Stimulated activated CD4-positive, alpha-beta T cell treated with anti-CD3 and anti-CD28 coated beads, Interleukin-4, amount 100 ng/mL, for 48 hours (primary cell): ENCODE results near the gene POLA1.

ENCODE experiments used
- DNase-seq, 2 donors: peaks; one replicate each; pipeline ENCODE4 v3.0.0-alpha.2; 2020; ENCODE audit warnings: low read depth in 2 of 2

Gene POLA1

DNA sequence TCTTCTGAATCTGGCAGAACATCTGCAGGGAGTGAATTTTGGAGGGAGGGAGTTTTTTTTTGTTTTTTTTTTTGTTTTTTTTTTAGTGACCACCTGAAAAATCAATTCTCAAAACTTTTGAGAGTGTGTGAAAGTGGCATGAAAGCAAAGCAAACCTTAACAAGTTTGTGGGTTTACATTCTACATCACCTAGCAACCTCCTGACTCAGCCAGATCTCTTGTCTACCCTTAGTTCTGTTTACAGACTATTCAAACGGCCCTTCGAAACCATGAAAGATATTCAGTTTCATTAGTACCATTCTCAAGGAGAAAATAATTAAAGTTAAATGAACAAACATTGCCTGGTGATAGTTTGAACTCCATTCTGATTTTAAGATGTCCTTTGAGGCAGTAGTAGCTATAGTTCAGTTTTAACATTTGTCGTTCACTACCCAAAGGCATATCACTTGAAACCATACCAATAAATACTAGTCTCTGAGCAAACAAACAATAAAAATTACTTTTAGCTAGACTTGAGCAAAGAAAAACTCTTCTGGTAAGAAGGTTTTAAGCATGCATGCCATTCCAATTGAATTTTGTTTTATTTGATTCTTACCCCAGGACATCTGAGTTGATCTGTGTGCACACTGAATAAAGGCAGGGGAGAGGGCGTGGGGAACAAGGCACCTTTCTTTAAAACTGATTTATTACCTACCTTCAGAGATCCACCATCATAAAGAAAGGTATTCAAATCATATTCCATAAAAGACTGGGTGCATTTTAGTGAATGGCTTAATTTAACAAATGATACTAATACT, 184.3 kb downstream of the POLA1 start:
- DNase-seq: no peak

DNA sequence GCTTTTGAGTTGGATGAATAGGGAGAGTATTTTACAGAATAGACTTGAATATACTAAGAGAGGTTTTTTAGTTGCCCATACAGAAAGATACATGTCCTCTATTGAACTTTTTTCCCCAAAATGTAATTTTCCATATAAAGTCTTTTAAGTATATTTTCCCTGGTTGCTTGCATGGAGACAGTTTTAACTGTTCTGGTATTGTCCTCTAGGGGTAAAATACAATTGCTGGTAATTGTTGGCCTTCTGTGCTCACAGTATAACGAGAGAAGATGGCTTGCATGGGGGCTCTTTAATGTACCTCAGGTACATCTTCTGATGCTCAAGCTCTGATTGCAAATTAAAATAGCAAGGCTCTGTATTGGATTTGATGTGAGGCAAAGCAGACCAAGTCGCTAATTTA, 186.0 kb downstream of the POLA1 start:
- no peak for DNase-seq

DNA sequence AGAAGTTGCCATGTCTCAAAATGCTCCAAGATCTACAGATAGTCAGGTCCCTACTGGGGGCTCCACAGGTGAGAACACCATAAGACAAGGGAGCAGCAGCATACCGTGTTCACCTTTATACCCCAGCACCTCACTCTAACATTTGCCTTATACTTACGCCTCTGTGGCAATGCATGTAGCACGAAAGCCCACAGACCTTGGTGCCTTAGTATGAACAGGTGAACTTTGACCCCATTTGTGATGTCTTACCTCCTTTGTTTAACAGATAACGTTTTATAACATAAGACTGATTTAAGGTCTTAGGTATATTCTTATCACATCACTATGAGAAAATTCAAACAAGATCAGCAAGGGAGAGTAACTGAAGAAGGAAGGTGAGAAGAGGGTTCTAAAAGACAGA, 193.2 kb downstream of the POLA1 start:
- DNase-seq: no peak

DNA sequence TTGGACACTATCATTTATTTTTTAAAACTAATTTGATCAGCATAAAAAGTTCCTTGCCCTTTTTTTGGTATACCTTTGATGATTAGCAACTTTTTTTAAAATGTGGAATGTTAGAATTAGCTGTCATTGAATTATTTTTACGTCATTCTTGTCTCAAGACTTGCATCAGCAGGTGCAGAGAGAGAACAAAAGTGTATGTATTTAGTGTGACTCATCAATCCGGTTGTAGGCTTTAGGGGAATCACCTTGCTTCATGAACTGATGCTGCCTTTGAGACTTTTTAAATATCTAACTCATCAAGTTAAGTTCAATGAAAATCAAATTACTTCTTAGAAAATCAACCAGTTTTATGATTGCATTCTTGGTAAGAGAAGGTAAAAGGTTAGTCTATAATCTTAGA, 197.0 kb downstream of the POLA1 start:
- DNase-seq: no peak

DNA sequence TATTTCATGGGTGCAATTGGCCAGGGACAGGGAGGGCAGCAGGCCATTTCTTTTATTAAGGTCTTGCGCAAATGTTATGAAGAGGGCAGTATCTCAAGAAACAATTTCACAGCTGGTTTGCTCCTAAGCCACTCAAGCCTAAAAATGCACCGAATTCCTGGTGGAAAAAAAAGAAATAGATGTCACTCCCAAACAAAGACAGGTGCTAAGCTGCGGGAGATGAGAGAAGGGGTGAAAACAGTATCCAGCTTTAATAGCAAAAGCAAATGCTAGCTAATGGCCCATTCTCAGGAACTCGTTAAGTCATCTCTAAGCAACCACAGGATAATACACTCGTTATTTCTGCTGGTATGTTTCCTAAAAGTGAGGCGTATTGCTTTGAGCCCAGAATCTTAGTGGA, 205.7 kb downstream of the POLA1 start:
- no peak for DNase-seq

DNA sequence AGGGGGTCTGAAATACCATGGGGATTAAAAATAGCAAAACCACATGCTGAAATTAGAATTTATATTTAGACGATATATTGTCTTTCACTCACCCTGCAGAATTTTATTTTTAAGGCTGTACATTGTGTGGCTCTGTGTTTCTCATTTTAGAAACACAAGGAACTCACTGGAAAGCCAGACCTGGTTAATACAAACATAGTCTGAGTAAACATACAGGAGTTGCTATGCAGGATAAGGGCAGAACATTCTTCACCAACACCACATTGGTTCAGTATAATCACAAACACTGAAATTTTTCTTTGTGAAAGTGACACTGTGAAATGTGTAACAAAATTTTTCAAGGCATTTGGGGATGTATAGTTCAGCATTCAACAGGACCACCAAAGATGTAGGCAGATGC, 206.5 kb downstream of the POLA1 start:
- DNase-seq: no peak

DNA sequence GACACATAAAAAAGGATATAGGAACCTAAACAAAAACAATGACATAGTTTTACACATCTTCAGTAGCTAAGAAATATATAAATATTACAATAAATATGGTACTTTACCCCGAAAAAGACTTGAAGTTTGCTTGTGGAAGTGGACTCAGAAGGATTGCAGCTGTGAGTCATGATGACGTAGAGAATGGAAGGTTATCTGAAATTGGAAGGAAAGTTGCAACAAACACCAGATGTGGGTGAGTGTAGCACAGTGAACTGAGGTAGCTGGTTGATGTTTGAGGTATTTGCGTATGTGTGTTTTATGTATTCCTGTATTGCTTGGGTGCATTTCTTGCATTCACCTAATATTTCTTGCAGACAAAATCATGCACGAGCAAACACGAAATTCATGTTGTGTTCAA, 209.1 kb downstream of the POLA1 start:
- no peak for DNase-seq

DNA sequence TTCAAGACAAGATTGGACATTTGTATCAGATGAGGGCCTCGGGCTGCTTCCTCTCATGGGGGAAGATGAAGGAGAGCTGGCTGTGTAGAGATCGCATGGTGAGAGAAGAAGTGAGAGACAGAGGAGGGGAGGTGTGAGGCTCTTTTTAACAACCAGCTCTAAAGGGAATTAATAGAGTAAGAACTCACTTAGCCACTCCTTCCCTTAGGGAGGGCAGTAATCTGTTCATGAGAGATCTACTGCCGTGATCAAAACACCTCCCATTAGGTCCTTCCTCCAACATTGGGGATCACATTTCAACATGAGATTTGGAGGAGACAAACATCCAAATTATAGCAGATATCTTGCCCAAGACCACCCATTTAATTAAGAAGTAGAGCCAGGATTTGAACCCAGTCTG, 225.0 kb downstream of the POLA1 start:
- DNase-seq: no peak

DNA sequence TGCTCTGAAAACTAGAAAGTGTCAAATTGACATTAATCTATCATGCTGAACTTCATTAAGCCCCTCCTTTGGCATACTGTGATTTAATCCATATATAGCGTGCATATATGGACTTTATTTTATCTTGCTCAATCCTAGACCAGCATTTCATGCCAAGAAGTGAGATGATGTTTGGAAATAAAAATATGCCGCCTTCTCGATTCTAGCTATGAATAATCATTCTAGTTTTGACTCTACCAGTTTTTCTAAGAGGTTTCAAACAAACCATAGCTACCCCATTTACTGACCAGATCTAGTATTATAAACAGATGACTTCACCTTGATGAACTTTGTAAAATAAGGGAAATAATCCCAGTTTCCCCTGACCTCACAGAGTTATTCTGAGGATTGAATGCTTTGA, 227.1 kb downstream of the POLA1 start:
- DNase-seq: no peak

DNA sequence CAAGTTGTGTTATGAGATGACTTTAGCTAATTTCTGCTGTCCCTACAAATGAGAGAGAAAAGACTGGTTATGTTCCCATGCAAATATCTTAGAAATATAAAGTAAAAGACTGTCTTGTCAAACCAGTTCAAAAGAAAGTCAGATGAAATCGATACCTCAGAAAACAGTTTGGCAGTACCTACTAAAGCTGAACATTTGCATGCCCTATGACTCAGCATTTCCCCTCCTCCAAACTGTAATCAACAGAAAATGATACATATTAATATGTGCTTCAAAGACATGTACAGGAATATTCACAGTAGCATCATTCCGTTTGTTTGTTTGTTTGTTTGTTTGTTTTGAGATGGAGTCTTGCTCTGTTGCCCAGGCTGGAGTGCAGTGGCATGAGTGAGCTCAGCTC, 231.7 kb downstream of the POLA1 start:
- DNase-seq: no peak

DNA sequence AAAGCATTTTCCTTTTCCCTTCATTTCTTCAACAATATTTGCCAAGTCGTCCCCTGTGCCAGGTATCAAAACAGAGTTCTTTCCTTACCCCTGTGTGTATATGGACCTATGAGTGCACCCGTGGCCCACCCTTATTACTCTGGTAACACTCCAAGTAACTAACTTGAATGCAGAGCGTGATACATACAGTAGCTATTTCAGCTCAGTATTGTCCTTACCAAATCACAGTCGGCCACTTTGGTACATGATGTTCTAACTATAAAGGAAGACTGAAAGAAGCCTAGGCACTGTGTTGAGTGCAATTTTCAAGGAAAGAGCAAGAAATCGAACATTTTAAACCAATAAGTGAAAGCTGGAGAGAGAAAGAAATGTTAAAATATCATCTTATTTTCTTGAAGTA, 233.7 kb downstream of the POLA1 start:
- DNase-seq: no peak

DNA sequence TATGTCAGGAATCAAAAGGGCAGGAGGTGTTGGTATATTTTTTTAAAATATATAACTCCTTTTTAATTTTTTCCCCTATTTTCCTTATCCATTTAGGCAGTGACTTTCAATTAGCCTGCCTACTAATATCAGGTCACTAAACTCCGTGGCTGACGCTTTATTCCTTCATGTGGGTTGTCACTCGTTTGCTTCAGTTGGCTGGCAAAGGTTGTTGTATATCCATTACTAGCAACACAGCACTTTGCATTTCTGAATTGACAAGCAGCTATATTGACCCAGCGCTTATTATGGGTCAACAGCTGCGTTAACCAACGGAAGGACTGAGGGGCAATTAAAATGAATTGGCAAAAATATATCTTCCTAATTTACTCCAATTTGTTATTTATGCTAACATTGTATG, 234.4 kb downstream of the POLA1 start:
- DNase-seq: no peak

DNA sequence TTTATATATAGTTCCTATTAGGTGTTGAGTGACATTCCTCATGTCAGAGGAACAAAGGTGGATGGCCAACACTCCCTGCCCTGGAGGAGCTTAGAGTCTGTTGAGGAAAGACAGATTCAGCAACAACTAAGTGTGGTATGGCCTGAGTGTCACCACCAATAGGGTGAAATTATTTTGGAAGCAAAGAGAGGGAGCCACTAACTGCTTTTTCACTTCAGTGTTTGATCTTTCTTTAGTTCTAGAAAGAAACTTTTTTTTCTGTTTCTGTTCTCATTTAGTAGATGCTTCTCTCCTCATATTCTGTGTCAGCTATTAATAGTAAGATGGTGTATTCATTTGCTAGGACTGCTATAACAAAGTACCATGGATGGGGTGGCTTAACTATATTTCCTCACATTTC, 240.6 kb downstream of the POLA1 start:
- no peak for DNase-seq

DNA sequence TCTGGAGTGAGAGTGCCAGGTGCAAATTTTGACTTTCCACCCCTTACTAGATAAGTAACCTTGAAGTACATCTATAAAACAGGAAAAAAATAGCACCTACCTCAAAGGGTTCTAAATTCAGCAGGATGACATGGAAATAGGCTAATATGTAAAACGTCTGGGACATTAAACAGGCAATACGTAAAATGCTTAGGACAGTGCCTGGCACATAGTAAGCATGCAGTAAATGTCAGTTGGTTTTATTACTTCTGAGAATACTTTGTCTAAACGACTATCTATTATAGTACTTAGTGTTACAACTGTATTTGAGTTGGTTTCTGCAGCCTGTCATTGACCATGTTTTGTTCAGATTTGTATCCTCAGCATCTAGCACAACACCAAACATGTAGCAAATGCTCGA, 251.3 kb downstream of the POLA1 start:
- DNase-seq: no peak

DNA sequence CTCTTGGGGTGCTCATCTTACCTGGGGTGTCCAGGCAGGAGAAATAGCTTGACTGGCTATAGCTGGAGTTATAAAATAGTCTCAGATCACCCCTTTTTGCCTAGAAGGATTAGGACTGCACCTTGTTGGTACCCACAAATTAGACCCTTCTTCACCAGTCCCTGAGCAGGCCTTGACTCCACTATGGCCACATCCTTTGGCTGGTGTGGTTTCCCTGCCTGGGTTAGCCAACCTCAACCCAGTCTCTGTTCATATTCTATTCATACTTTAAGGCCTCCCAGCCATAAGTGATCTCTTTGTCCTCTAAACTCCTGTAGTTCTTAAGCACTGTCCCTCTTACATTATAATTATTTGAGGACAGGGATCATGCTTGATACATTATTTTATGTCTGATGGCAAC, 252.7 kb downstream of the POLA1 start:
- DNase-seq: no peak

DNA sequence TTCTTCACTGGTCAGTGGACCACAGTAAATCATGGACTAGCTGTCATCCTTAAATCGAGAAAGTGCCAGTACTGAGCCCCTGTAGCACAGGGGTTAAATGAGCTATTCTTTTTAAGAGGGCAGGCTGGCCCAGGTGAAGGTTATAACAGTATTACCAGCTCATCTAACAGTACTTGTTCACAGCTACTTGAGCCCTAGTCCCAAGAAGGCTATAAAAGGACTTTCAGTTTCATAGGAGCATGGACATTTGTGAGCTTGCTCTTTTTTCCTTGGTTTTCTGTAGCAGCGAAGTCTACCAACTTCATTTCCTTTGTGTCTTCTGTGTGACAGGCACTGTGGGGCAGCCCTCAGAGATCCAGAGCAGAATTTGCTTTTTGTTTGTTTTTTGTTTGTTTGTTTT, 261.0 kb downstream of the POLA1 start:
- DNase-seq: no peak

DNA sequence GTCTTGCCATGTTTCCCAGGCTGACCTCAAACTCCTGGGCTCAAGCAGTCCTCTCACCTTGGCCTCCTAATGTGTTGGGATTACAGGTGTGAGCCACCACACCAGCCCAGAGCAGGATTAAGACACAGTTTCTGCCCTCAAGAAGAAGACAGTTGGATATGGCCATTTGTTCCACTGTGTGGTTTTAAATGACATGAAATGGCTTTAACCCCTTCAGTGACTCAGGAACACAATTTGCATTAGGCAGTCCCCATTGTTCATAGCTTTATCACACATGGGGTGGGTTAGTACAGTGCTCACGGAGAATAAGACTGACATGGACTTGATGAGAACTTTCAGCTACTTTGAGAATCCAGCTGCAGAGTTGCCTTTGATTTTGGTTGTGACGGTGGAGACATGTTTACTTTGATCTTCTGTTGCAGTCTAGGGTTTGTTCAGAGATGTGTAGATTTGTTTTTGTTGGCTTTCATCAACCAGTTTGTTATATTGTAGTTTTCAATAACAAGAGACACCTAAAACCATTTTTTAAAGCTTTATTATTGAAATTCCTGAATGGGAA, 261.7 kb downstream of the POLA1 start:
- DNase-seq: no peak

DNA sequence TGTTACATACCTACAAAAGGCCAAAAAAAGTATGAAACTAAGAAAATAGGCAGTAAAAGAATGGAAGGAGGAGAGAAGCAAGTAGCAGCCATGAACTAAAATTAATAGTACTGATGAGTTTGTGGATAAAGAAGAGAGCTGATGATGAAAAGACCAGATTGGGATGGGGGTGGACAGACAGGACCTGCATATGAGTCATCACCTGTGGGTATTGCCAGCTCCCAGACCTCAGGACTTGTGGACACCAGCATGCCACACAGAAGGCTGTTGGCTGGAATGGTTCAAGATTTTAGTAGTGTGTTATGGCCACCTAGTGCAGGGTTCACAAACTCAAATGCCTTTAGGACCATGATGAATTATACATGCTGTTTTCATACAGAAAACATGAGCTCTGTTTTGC, 263.1 kb downstream of the POLA1 start:
- no peak for DNase-seq

DNA sequence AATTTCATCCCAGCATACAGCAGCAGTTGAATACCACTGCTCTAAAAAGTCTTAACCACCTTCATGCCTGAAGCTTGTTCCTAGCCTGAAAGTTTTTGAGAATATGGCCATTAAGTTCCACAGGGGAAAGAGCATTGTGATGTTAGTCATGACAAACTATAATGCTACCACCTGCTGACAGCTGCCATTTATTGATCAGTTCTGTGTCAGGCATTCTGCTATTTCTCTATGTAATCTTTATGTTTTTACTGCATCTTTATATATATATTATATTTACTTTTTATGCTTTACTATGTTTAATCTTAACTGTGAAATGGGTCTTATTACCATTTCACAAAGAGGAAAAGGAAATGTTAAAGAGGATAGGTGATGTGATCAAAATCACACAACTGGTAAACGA, 268.1 kb downstream of the POLA1 start:
- no peak for DNase-seq

DNA sequence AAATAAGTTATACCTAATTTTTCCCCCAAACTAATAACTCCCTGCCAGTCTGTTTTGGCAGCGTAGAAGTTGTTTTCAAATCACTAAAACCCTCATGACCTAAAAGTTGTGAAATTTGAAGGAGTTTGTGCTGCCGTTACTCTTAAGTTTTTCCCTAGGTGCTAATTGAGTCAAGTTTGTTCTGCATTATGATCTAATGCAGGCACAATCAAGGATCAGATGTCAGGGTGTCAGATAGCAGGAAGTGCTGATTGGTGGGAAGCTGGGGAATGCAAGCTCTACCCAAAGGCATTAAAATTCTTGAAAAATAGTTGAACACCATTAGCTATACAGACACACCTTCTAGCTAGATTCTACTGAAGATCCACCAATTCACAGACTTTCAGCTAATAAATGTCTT, 270.1 kb downstream of the POLA1 start:
- DNase-seq: no peak

DNA sequence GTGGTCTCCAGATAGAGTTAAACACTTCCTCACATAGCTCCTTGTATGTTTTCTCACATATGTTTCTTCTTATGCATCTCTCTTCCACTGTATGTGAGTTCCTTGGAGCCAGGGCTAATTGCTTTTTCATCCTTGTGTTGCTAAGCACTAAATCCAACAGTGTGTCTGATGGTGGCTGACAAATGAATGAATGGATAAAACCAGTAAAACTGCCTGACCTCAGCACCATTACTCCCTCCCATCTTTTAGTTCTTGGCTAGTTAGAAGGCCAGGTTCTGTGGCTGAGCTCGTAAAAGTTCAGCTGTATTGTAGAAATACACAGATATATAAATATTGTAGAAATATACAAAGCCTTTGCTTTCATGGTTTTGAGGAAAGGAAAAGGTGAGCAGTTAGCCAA, 271.7 kb downstream of the POLA1 start:
- no peak for DNase-seq

DNA sequence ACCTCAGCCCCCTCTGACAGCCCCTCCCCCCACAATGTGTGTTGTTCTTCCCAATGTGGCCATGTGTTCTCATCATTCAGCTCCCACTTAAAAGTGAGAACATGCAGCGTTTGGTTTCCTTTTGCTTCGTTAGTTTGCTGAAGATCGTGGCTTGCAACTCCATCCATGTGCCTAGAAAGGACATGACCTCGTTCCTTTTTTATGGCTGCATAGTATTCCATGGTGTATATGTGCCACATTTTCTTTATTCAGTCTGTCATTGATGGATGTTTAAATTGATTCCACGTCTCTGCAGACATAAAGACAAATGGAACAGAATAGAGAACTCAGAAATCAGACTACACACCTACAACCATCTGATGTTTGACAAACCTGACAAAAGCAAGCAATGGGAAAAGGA, 276.1 kb downstream of the POLA1 start:
- DNase-seq: no peak

DNA sequence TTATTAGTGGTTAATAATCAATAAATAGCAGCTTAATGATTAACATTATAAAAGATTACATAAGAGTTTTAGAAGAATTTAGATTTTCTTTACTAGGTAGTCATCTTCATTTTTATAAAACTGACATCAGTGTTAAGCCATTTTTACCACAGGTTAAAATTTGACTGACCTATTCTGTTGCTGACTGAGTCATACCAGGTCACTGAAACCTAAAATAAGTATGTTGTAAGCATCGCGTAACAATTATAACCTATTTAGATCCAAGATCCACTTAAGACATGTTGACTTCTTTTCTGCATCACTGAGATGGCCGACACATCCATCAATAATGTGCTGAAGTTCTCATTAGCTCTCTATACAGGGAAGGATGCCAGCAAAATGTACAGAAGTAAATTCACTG, 285.4 kb downstream of the POLA1 start:
- no peak for DNase-seq

DNA sequence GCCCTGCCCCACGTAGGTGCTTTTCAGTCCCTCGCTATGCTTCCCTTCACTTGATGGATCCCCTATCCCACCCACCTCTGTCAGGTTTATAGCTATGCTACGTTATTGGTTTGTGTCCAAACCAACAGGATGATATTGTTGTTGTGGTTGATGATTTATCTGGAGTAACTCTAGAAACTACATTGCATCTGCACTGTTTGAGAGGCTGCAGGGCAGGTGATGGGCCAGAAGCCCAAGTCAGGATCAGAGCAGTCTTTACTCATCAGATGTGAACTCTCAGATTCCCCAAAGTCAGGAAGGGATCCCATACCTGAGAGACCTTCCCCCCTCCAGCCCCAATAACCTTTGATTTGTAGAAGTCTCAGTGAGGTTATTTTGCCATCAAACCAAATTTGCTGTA, 287.3 kb downstream of the POLA1 start:
- DNase-seq: no peak
